ENCODE data around the gene CNIH3. TPM values are rescaled to one million over a fixed set of nuclear protein-coding genes. Genes with fewer than 3 reads are reported as not detected.
A peak's percentile ranks its signal among the peaks of the same experiment; 100 is the strongest.

Gene CNIH3
- total RNA-seq, 2 donors from 2014 or later = 0.62 to 1.4 TPM

- H3K36me3 Mint-ChIP-seq (ENCODE audit: insufficient read depth in 2 of 2) = no peaks in the 10 kb centered on the region
- DNase-seq = no peak
- H3K27ac Mint-ChIP-seq = no peak overlapping the region
- H3K4me3 Mint-ChIP-seq = no peak overlapping the region
- H3K9me3 Mint-ChIP-seq = no peaks in the 10 kb centered on the region
- ATAC-seq (replicated peaks in 1 of 2) = no peak
- H3K27me3 Mint-ChIP-seq (ENCODE audit: low read depth) = no peaks in the 10 kb centered on the region
- no peaks in the 10 kb centered on the region for H3K4me1 Mint-ChIP-seq (ENCODE audit: low read depth)
Observed at GRCh38 chr1:224666078-224666477, 50.0 kb downstream of the CNIH3 start.

- Mint-ChIP-seq H3K27ac (no peak overlapping the region), H3K4me1 (ENCODE audit: low read depth) (no peaks in the 10 kb centered on the region)
Observed at GRCh38 chr1:224666913-224667312, 50.8 kb downstream of the CNIH3 start.

GRCh38 chr1:224668984-224669383 is 52.9 kb downstream of the CNIH3 start:
- H3K4me3 Mint-ChIP-seq = no peak overlapping the region
- no peaks in the 10 kb centered on the region for H3K27me3 Mint-ChIP-seq (ENCODE audit: low read depth)
- H3K36me3 Mint-ChIP-seq (ENCODE audit: insufficient read depth in 2 of 2) = no peaks in the 10 kb centered on the region
- no peaks in the 10 kb centered on the region for H3K9me3 Mint-ChIP-seq
- no peak overlapping the region for H3K27ac Mint-ChIP-seq
- ATAC-seq (replicated peaks in 1 of 2) = no peak
- no peak for DNase-seq
- no peaks in the 10 kb centered on the region for H3K4me1 Mint-ChIP-seq (ENCODE audit: low read depth)

More at GRCh38 chr1:224666913-224667312, 50.8 kb downstream of the CNIH3 start:
- Mint-ChIP-seq H3K36me3 (ENCODE audit: insufficient read depth in 2 of 2) (no peaks in the 10 kb centered on the region), H3K4me3 (no peak overlapping the region), H3K27me3 (ENCODE audit: low read depth) (no peaks in the 10 kb centered on the region), H3K9me3 (no peaks in the 10 kb centered on the region)
- ATAC-seq (replicated peaks in 1 of 2) (no peak), DNase-seq (no peak)

GRCh38 chr1:224669403-224669802 is 53.3 kb downstream of the CNIH3 start:
- Mint-ChIP-seq H3K4me3 (no peak overlapping the region), H3K9me3 (no peaks in the 10 kb centered on the region), H3K27me3 (ENCODE audit: low read depth) (no peaks in the 10 kb centered on the region), H3K27ac (no peak overlapping the region), H3K4me1 (ENCODE audit: low read depth) (no peaks in the 10 kb centered on the region), H3K36me3 (ENCODE audit: insufficient read depth in 2 of 2) (no peaks in the 10 kb centered on the region)
- ATAC-seq (replicated peaks in 1 of 2) (no peak), DNase-seq (no peak)

GRCh38 chr1:224670506-224670905 is 54.4 kb downstream of the CNIH3 start:
- no peak for ATAC-seq (replicated peaks in 1 of 2)
- H3K4me3 Mint-ChIP-seq = no peak overlapping the region
- H3K9me3 Mint-ChIP-seq = no peaks in the 10 kb centered on the region
- no peaks in the 10 kb centered on the region for H3K36me3 Mint-ChIP-seq (ENCODE audit: insufficient read depth in 2 of 2)
- no peak for DNase-seq
- peaks cover 2% of the 10 kb centered on the region for H3K4me1 Mint-ChIP-seq (ENCODE audit: low read depth)
- H3K27ac Mint-ChIP-seq = no peak overlapping the region
- H3K27me3 Mint-ChIP-seq (ENCODE audit: low read depth) = no peaks in the 10 kb centered on the region

- DNase-seq (no peak), ATAC-seq (replicated peaks in 1 of 2) (no peak)
- Mint-ChIP-seq H3K4me1 (ENCODE audit: low read depth) (peaks cover 7% of the 10 kb centered on the region), H3K36me3 (ENCODE audit: insufficient read depth in 2 of 2) (no peaks in the 10 kb centered on the region), H3K9me3 (no peaks in the 10 kb centered on the region), H3K27ac (no peak overlapping the region), H3K4me3 (no peak overlapping the region), H3K27me3 (ENCODE audit: low read depth) (no peaks in the 10 kb centered on the region)
Observed at GRCh38 chr1:224671076-224671475, 55.0 kb downstream of the CNIH3 start.

GRCh38 chr1:224673141-224673540 is 57.0 kb downstream of the CNIH3 start:
- Mint-ChIP-seq H3K4me1 (ENCODE audit: low read depth) (peaks cover 8% of the 10 kb centered on the region), H3K36me3 (ENCODE audit: insufficient read depth in 2 of 2) (no peaks in the 10 kb centered on the region), H3K27ac (no peak overlapping the region), H3K27me3 (ENCODE audit: low read depth) (no peaks in the 10 kb centered on the region), H3K9me3 (no peaks in the 10 kb centered on the region), H3K4me3 (no peak overlapping the region)
- DNase-seq (no peak), ATAC-seq (replicated peaks in 1 of 2) (no peak)

- no peak overlapping the region for H3K27ac Mint-ChIP-seq
- no peaks in the 10 kb centered on the region for H3K36me3 Mint-ChIP-seq (ENCODE audit: insufficient read depth in 2 of 2)
- peaks cover 8% of the 10 kb centered on the region for H3K4me1 Mint-ChIP-seq (ENCODE audit: low read depth)
Observed at GRCh38 chr1:224675590-224675989, 59.5 kb downstream of the CNIH3 start.

GRCh38 chr1:224676551-224676950 is 60.4 kb downstream of the CNIH3 start:
- no peak for DNase-seq
- Mint-ChIP-seq H3K4me1 (ENCODE audit: low read depth) (peaks cover 8% of the 10 kb centered on the region), H3K9me3 (no peaks in the 10 kb centered on the region), H3K36me3 (ENCODE audit: insufficient read depth in 2 of 2) (no peaks in the 10 kb centered on the region), H3K4me3 (no peak overlapping the region), H3K27ac (no peak overlapping the region), H3K27me3 (ENCODE audit: low read depth) (no peaks in the 10 kb centered on the region)
- ATAC-seq (replicated peaks in 1 of 2) = no peak

More at GRCh38 chr1:224675590-224675989, 59.5 kb downstream of the CNIH3 start:
- Mint-ChIP-seq H3K9me3 (no peaks in the 10 kb centered on the region), H3K4me3 (no peak overlapping the region), H3K27me3 (ENCODE audit: low read depth) (no peaks in the 10 kb centered on the region)
- ATAC-seq (replicated peaks in 1 of 2) (peak; percentile 55), DNase-seq (no peak)

- no peak for DNase-seq
- peaks cover 8% of the 10 kb centered on the region for H3K4me1 Mint-ChIP-seq (ENCODE audit: low read depth)
- no peaks in the 10 kb centered on the region for H3K36me3 Mint-ChIP-seq (ENCODE audit: insufficient read depth in 2 of 2)
- no peak overlapping the region for H3K4me3 Mint-ChIP-seq
- H3K27ac Mint-ChIP-seq = no peak overlapping the region
- no peak for ATAC-seq (replicated peaks in 1 of 2)
- no peaks in the 10 kb centered on the region for H3K27me3 Mint-ChIP-seq (ENCODE audit: low read depth)
- no peaks in the 10 kb centered on the region for H3K9me3 Mint-ChIP-seq
Observed at GRCh38 chr1:224678168-224678567, 62.1 kb downstream of the CNIH3 start.

GRCh38 chr1:224679606-224680005 is 63.5 kb downstream of the CNIH3 start:
- ATAC-seq (replicated peaks in 1 of 2) (no peak), DNase-seq (no peak)
- H3K9me3 Mint-ChIP-seq = no peaks in the 10 kb centered on the region
- H3K27me3 Mint-ChIP-seq (ENCODE audit: low read depth) = no peaks in the 10 kb centered on the region
- H3K36me3 Mint-ChIP-seq (ENCODE audit: insufficient read depth in 2 of 2) = no peaks in the 10 kb centered on the region
- H3K27ac Mint-ChIP-seq = no peak overlapping the region
- H3K4me1 Mint-ChIP-seq (ENCODE audit: low read depth) = peaks cover 8% of the 10 kb centered on the region
- H3K4me3 Mint-ChIP-seq = no peak overlapping the region

- ATAC-seq (replicated peaks in 1 of 2) = no peak
- Mint-ChIP-seq H3K27me3 (ENCODE audit: low read depth) (no peaks in the 10 kb centered on the region), H3K27ac (no peak overlapping the region), H3K4me1 (ENCODE audit: low read depth) (no peaks in the 10 kb centered on the region), H3K36me3 (ENCODE audit: insufficient read depth in 2 of 2) (no peaks in the 10 kb centered on the region), H3K9me3 (no peaks in the 10 kb centered on the region), H3K4me3 (no peak overlapping the region)
- no peak for DNase-seq
Observed at GRCh38 chr1:224681816-224682215, 65.7 kb downstream of the CNIH3 start.

GRCh38 chr1:224683936-224684335 is 67.8 kb downstream of the CNIH3 start:
- no peak for DNase-seq
- Mint-ChIP-seq H3K27ac (no peak overlapping the region), H3K4me3 (no peak overlapping the region), H3K4me1 (ENCODE audit: low read depth) (no peaks in the 10 kb centered on the region), H3K36me3 (ENCODE audit: insufficient read depth in 2 of 2) (no peaks in the 10 kb centered on the region), H3K27me3 (ENCODE audit: low read depth) (no peaks in the 10 kb centered on the region), H3K9me3 (no peaks in the 10 kb centered on the region)
- no peak for ATAC-seq (replicated peaks in 1 of 2)

GRCh38 chr1:224684979-224685425 is 68.9 kb downstream of the CNIH3 start:
- Mint-ChIP-seq H3K27ac (no peak overlapping the region), H3K4me1 (ENCODE audit: low read depth) (no peaks in the 10 kb centered on the region), H3K27me3 (ENCODE audit: low read depth) (no peaks in the 10 kb centered on the region), H3K4me3 (no peak overlapping the region), H3K9me3 (no peaks in the 10 kb centered on the region), H3K36me3 (ENCODE audit: insufficient read depth in 2 of 2) (no peaks in the 10 kb centered on the region)
- no peak for DNase-seq
- ATAC-seq (replicated peaks in 1 of 2) = peak; percentile 66 to 77
